GM23338 (cell line): ENCODE measurements around the gene GP1BB. TPM values are rescaled to one million over a fixed set of nuclear protein-coding genes. Genes with fewer than 3 reads are reported as not detected.

Experiments
- ATAC-seq: fragments of 200-7000 bp; cut with Tn5 transposase; 3 replicates; pipeline ENCODE4 v1.9.1; 2020
- DNase-seq: peaks from one replicate; pipeline ENCODE4 v3.0.0-alpha.2; 2015; ENCODE audit warnings: low spot score
- H2AFZ ChIP-seq: fragments of 200-600 bp; sonication (generic); 2 replicates; pipeline ENCODE4 v1.8.0; 2016; ENCODE audit warnings: antibody characterized with exemption, mild to moderate bottlenecking, moderate library complexity
- H3F3A ChIP-seq: fragments of 200-600 bp; sonication (generic); replicated peaks from 2 replicates; pipeline ENCODE4 v1.8.0; 2017; ENCODE audit warnings: antibody characterized with exemption, mixed run types, low read depth
- H3K27ac ChIP-seq: fragments of 200-600 bp; sonication (generic); 2 replicates; pipeline ENCODE4 v1.6.1; 2016; ENCODE audit warnings: low read depth
- H3K27me3 ChIP-seq: fragments of 200-600 bp; sonication (generic); 2 replicates; pipeline ENCODE4 v1.8.0; 2016; ENCODE audit warnings: mild to moderate bottlenecking, mixed run types, moderate library complexity; ENCODE audit not compliant: insufficient read depth
- H3K36me3 ChIP-seq: fragments of 200-600 bp; sonication (generic); 2 replicates; pipeline ENCODE4 v1.8.0; 2016; ENCODE audit warnings: mild to moderate bottlenecking; ENCODE audit not compliant: insufficient read depth
- H3K4me1 ChIP-seq: fragments of 200-600 bp; sonication (generic); 2 replicates; pipeline ENCODE4 v1.8.0; 2016; ENCODE audit warnings: mild to moderate bottlenecking, moderate library complexity; ENCODE audit not compliant: insufficient read depth
- H3K4me2 ChIP-seq: fragments of 200-600 bp; sonication (generic); 2 replicates; pipeline ENCODE4 v1.7.1; 2017; ENCODE audit warnings: mixed run types
- H3K4me3 ChIP-seq: fragments of 200-600 bp; sonication (generic); 2 replicates; pipeline ENCODE4 v1.6.1; 2016; ENCODE audit warnings: mixed run types
- H3K79me2 ChIP-seq: fragments of 200-600 bp; sonication (generic); replicated peaks from 2 replicates; pipeline ENCODE4 v1.8.0; 2017; ENCODE audit warnings: mild to moderate bottlenecking; ENCODE audit not compliant: insufficient read depth
- H3K9me2 ChIP-seq: fragments of 200-600 bp; sonication (generic); 2 replicates; pipeline ENCODE4 v1.8.0; 2017; ENCODE audit not compliant: insufficient read depth
- H4K20me1 ChIP-seq: fragments of 200-600 bp; sonication (generic); replicated peaks from 2 replicates; pipeline ENCODE4 v1.8.0; 2017; ENCODE audit warnings: mild to moderate bottlenecking; ENCODE audit not compliant: insufficient read depth
- H3K27ac Mint-ChIP-seq: 2 replicates; pipeline ENCODE4 v1.8.0; 2020; ENCODE audit warnings: inconsistent platforms, mild to moderate bottlenecking, moderate library complexity, mixed read lengths
- H3K27me3 Mint-ChIP-seq: 3 replicates; pipeline ENCODE4 v1.8.0; 2022; ENCODE audit warnings: low read depth, mild to moderate bottlenecking, moderate library complexity, mixed read lengths, inconsistent platforms; ENCODE audit not compliant: insufficient read depth, poor library complexity
- H3K36me3 Mint-ChIP-seq: 3 replicates; pipeline ENCODE4 v1.8.0; 2021; ENCODE audit warnings: low read depth, mild to moderate bottlenecking, inconsistent platforms, moderate library complexity, mixed read lengths
- H3K4me1 Mint-ChIP-seq: 3 replicates; pipeline ENCODE4 v1.8.0; 2020; ENCODE audit warnings: mild to moderate bottlenecking, inconsistent platforms, mixed read lengths
- H3K4me3 Mint-ChIP-seq: 3 replicates; pipeline ENCODE4 v1.8.0; 2021; ENCODE audit warnings: moderate library complexity, mild to moderate bottlenecking, inconsistent platforms, mixed read lengths
- H3K9me3 Mint-ChIP-seq: 3 replicates; pipeline ENCODE4 v1.8.0; 2020; ENCODE audit warnings: moderate library complexity, mild to moderate bottlenecking, inconsistent platforms, mixed read lengths
- NANOG ChIP-seq: IDR thresholded peaks from 2 replicates; pipeline ENCODE4 v1.6.1; 2016; ENCODE audit warnings: antibody characterized with exemption, borderline replicate concordance
- polyA plus RNA-seq: library from polyadenylated mRNA; unstranded; fragments of >200 nt; fragmentation: Nextera tagmentation; extraction: Ambion mirVana; gene quantifications from 2 replicates; pipeline ENCODE4 v1.2.1, GENCODE V29; 2016
- total RNA-seq: library from RNA; depleted of rRNA; stranded (reverse); fragments of >200 nt; shearing (Covaris generic); gene quantifications from 2 replicates; pipeline ENCODE4 v1.2.3, GENCODE V29; 2014
- TF ChIP-seq, protein P1 (sequence below), 2 experiments: fragments of 200-600 bp in 1 of 2; sonication (generic) in 1 of 2; conservative IDR thresholded peaks; 2 replicates each; pipeline versions ENCODE4 v1.5.1 to v1.6.1; 2016 to 2017; ENCODE audit warnings: antibody characterized with exemption in 2 of 2, low read depth in 2 of 2, mild to moderate bottlenecking in 2 of 2, moderate library complexity in 1 of 2
- TF ChIP-seq, protein P2 (sequence below): fragments of 250-450 bp; sonication (Bioruptor Pico); IDR thresholded peaks from 2 replicates; pipeline ENCODE4 v1.5.0; 2020; ENCODE audit warnings: mild to moderate bottlenecking, moderate library complexity

The GP1BB gene
- total and polyA plus RNA-seq, 2 experiments from 2014 or later = 0.53 to 1.3 TPM

DNA sequence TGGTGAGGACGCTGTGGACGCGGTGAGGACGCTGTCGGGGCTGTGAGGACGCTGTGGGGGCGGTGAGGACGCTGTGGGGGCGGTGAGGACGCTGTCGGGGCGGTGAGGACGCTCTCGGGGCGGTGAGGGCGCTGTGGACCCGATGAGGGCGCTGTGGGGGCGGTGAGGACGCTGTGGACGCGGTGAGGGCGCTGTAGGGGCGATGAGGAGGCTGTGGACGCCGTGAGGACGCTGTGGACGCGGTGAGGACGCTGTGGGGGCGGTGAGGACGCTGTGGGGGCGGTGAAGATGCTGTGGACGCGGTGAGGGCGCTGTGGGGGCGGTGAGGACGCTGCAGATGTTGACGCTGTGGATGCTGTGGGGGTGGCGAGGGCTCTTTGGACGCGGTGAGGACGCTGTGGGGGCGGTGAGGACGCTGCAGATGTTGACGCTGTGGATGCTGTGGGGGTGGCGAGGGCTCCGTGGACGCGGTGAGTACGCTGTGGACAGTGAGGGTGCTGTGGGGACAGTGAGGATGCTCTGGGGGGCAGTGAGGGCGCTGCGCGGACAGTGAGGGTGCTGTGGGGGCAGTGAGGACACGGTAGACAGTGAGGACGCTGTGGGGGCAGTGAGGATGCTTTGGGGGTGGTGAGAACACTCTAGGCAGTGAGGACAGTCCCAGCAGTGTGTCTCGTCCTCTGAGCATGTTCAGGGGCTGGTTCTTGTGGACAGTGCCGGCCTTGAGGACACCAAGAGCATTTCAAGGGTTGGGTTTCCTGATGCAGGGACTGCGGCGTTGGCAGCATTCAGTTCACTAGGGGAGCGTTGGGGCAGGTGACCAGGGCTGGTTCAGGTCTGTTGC, 4.2 kb downstream of the GP1BB start:
- no peak overlapping the region; the same call in 2 of the 3 replicates for H3K4me3 Mint-ChIP-seq
- no peak overlapping the region for H2AFZ ChIP-seq
- H3K27ac ChIP-seq = no peak overlapping the region
- DNase-seq = no peak
- 0 out of 2 replicates have a peak, but pooled peaks cover 6% of the 10 kb centered on the region for H3F3A ChIP-seq
- H3K79me2 ChIP-seq = no peaks in the 10 kb centered on the region
- H3K9me2 ChIP-seq = no peaks in the 10 kb centered on the region
- peaks cover 5% of the 10 kb centered on the region; the same call in 1 of the 2 replicates for H3K4me1 ChIP-seq
- peaks cover 19% of the 10 kb centered on the region for H3K4me1 Mint-ChIP-seq
- ATAC-seq = no peak
- no peaks in the 10 kb centered on the region for H3K36me3 ChIP-seq
- H4K20me1 ChIP-seq = no peaks in the 10 kb centered on the region; the same call in 1 of the 2 replicates
- H3K36me3 Mint-ChIP-seq = peaks cover 2% of the 10 kb centered on the region; the same call in 1 of the 3 replicates
- no peak for TF ChIP-seq NANOG
- TF ChIP-seq, protein P1, sequence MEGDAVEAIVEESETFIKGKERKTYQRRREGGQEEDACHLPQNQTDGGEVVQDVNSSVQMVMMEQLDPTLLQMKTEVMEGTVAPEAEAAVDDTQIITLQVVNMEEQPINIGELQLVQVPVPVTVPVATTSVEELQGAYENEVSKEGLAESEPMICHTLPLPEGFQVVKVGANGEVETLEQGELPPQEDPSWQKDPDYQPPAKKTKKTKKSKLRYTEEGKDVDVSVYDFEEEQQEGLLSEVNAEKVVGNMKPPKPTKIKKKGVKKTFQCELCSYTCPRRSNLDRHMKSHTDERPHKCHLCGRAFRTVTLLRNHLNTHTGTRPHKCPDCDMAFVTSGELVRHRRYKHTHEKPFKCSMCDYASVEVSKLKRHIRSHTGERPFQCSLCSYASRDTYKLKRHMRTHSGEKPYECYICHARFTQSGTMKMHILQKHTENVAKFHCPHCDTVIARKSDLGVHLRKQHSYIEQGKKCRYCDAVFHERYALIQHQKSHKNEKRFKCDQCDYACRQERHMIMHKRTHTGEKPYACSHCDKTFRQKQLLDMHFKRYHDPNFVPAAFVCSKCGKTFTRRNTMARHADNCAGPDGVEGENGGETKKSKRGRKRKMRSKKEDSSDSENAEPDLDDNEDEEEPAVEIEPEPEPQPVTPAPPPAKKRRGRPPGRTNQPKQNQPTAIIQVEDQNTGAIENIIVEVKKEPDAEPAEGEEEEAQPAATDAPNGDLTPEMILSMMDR (conservative IDR thresholded peaks at IDR 0.05; ENCODE audit: low read depth in 2 of 2) = peak in 1 of 2 experiments; percentile 60; a peak in 2 of 4 replicates
- H3K27me3 Mint-ChIP-seq = peaks cover 80% of the 10 kb centered on the region
- H3K9me3 Mint-ChIP-seq = peaks cover 12% of the 10 kb centered on the region
- no peak overlapping the region for H3K27ac Mint-ChIP-seq
- peaks cover 49% of the 10 kb centered on the region for H3K27me3 ChIP-seq
- no peak overlapping the region for H3K4me3 ChIP-seq
- H3K4me2 ChIP-seq = no peak overlapping the region

DNA sequence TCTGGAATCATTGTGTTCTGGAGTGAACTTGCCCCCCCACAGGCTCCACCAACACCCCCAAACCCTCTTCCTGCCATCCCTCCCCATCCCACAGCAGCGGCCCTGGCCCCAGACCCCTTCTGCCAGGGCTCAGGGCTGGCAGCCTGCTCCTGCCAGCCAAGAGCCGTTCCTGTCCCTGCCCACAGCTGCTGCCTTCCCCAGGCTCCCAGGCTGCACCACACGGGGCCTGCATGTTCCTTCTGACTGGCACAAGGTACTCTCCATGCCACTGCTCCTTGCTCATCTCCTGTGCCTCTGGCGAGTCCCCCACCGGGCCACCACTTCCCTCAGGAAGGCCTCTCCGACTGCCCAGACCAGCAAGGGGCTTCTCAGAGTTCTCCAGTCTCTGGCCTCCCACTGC, 4.9 kb downstream of the GP1BB start:
- H3K27me3 Mint-ChIP-seq = peaks cover 77% of the 10 kb centered on the region
- no peak overlapping the region for H3K4me2 ChIP-seq

DNA sequence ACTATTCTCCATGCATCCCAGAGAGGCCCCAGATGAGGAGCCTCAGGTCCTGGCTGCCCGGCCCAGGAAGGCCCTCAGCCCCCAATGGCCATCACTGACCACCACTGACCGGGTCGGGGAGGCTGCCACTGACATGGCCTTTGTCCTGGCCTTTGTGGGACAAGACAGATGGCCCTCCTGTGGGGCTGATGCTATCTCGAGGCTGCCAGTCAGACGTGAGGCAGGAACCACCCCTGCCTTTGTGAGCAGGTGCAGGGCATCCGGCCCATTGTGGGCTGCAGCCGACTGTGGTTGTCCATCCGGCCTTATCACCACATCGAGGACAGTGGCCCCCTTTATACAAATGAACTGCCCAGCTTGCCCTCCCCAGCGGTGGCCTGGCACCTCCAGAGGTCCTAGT, 5.5 kb downstream of the GP1BB start:
- Histone ChIP-seq H3K79me2 (no peaks in the 10 kb centered on the region), H3K4me3 (no peak overlapping the region), H2AFZ (no peak overlapping the region), H3K36me3 (no peaks in the 10 kb centered on the region), H3F3A (no peaks in the 10 kb centered on the region), H3K9me2 (no peaks in the 10 kb centered on the region), H4K20me1 (no peaks in the 10 kb centered on the region; the same call in 1 of the 2 replicates), H3K4me2 (no peak overlapping the region), H3K27ac (no peak overlapping the region), H3K4me1 (no peaks in the 10 kb centered on the region; the same call in 1 of the 2 replicates), H3K27me3 (peaks cover 36% of the 10 kb centered on the region)
- Mint-ChIP-seq H3K4me1 (peaks cover 13% of the 10 kb centered on the region; the same call in 2 of the 3 replicates), H3K4me3 (no peak overlapping the region), H3K27ac (no peak overlapping the region), H3K27me3 (peaks cover 71% of the 10 kb centered on the region), H3K9me3 (peaks cover 12% of the 10 kb centered on the region), H3K36me3 (peaks cover 2% of the 10 kb centered on the region; the same call in 1 of the 3 replicates)
- no peak for ATAC-seq
- no peak for DNase-seq
- TF ChIP-seq, protein P2, sequence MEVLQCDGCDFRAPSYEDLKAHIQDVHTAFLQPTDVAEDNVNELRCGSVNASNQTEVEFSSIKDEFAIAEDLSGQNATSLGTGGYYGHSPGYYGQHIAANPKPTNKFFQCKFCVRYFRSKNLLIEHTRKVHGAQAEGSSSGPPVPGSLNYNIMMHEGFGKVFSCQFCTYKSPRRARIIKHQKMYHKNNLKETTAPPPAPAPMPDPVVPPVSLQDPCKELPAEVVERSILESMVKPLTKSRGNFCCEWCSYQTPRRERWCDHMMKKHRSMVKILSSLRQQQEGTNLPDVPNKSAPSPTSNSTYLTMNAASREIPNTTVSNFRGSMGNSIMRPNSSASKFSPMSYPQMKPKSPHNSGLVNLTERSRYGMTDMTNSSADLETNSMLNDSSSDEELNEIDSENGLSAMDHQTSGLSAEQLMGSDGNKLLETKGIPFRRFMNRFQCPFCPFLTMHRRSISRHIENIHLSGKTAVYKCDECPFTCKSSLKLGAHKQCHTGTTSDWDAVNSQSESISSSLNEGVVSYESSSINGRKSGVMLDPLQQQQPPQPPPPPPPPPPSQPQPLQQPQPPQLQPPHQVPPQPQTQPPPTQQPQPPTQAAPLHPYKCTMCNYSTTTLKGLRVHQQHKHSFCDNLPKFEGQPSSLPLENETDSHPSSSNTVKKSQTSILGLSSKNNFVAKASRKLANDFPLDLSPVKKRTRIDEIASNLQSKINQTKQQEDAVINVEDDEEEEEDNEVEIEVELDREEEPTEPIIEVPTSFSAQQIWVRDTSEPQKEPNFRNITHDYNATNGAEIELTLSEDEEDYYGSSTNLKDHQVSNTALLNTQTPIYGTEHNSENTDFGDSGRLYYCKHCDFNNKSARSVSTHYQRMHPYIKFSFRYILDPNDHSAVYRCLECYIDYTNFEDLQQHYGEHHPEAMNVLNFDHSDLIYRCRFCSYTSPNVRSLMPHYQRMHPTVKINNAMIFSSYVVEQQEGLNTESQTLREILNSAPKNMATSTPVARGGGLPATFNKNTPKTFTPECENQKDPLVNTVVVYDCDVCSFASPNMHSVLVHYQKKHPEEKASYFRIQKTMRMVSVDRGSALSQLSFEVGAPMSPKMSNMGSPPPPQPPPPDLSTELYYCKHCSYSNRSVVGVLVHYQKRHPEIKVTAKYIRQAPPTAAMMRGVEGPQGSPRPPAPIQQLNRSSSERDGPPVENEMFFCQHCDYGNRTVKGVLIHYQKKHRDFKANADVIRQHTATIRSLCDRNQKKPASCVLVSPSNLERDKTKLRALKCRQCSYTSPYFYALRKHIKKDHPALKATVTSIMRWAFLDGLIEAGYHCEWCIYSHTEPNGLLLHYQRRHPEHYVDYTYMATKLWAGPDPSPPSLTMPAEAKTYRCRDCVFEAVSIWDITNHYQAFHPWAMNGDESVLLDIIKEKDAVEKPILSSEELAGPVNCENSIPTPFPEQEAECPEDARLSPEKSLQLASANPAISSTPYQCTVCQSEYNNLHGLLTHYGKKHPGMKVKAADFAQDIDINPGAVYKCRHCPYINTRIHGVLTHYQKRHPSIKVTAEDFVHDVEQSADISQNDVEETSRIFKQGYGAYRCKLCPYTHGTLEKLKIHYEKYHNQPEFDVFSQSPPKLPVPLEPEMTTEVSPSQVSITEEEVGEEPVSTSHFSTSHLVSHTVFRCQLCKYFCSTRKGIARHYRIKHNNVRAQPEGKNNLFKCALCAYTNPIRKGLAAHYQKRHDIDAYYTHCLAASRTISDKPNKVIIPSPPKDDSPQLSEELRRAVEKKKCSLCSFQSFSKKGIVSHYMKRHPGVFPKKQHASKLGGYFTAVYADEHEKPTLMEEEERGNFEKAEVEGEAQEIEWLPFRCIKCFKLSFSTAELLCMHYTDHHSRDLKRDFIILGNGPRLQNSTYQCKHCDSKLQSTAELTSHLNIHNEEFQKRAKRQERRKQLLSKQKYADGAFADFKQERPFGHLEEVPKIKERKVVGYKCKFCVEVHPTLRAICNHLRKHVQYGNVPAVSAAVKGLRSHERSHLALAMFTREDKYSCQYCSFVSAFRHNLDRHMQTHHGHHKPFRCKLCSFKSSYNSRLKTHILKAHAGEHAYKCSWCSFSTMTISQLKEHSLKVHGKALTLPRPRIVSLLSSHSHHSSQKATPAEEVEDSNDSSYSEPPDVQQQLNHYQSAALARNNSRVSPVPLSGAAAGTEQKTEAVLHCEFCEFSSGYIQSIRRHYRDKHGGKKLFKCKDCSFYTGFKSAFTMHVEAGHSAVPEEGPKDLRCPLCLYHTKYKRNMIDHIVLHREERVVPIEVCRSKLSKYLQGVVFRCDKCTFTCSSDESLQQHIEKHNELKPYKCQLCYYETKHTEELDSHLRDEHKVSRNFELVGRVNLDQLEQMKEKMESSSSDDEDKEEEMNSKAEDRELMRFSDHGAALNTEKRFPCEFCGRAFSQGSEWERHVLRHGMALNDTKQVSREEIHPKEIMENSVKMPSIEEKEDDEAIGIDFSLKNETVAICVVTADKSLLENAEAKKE (CRISPR knock-in tag) = no peak

More for the DNA sequence above, 4.9 kb downstream of the GP1BB start:
- H2AFZ ChIP-seq = no peak overlapping the region
- no peaks in the 10 kb centered on the region for H3K36me3 ChIP-seq
- no peaks in the 10 kb centered on the region for H3K9me2 ChIP-seq
- H3K4me1 ChIP-seq = no peaks in the 10 kb centered on the region; the same call in 1 of the 2 replicates
- H3K4me3 Mint-ChIP-seq = no peak overlapping the region
- DNase-seq (no peak), ATAC-seq (no peak)
- no peaks in the 10 kb centered on the region; the same call in 1 of the 2 replicates for H4K20me1 ChIP-seq
- no peaks in the 10 kb centered on the region for H3F3A ChIP-seq
- peaks cover 42% of the 10 kb centered on the region for H3K27me3 ChIP-seq
- no peak for TF ChIP-seq NANOG
- H3K27ac Mint-ChIP-seq = no peak overlapping the region
- no peak overlapping the region for H3K4me3 ChIP-seq
- peaks cover 2% of the 10 kb centered on the region; the same call in 1 of the 3 replicates for H3K36me3 Mint-ChIP-seq
- H3K27ac ChIP-seq = no peak overlapping the region
- H3K4me1 Mint-ChIP-seq = peaks cover 13% of the 10 kb centered on the region
- H3K9me3 Mint-ChIP-seq = peaks cover 12% of the 10 kb centered on the region
- no peaks in the 10 kb centered on the region for H3K79me2 ChIP-seq
